ENCODE results near the gene PRKCA. TPM values are rescaled to one million over a fixed set of nuclear protein-coding genes. Genes with fewer than 3 reads are reported as not detected.

PRKCA gene
- total and polyA plus RNA-seq, 10 of the 15 experiments (the other 5 are each of a cell fraction or from before 2014, with no cell fraction given) = 0.11 to 14.6 (median 0.72) TPM

DNA sequence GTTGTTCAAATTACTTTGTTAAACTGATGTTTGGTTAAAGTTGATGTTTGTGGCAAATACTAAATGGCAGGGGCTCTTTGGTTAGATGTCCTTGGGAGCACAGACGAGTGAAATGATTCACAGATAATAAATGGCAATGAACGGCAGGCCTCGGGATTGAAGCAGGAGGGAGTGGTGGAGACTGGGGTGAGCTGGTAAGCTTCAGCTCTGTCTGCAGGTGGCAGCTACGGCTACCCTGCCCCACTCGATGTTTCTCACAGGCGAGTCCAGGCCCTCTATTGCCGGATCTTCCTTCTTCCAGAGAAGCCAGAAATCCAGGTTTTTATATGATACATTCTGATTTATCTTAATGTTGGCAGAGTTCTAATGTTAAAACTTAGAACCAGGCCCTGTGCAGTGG, 387.8 kb downstream of the PRKCA start (continued):
- TF ChIP-seq ZNF217 (IDR thresholded peaks at IDR 0.05) = no peak
- TF ChIP-seq RELA (IDR thresholded peaks at IDR 0.05; ENCODE audit: borderline replicate concordance, partially characterized antibody) = no peak
- no peak for TF ChIP-seq ETV6 (conservative IDR thresholded peaks at IDR 0.05 in 1 of 2, IDR thresholded peaks at IDR 0.05 in 1 of 2; ENCODE audit: borderline replicate concordance in 1 of 2, low read depth in 1 of 2)
- no peak for TF ChIP-seq NR2F1 (conservative IDR thresholded peaks at IDR 0.05)

DNA sequence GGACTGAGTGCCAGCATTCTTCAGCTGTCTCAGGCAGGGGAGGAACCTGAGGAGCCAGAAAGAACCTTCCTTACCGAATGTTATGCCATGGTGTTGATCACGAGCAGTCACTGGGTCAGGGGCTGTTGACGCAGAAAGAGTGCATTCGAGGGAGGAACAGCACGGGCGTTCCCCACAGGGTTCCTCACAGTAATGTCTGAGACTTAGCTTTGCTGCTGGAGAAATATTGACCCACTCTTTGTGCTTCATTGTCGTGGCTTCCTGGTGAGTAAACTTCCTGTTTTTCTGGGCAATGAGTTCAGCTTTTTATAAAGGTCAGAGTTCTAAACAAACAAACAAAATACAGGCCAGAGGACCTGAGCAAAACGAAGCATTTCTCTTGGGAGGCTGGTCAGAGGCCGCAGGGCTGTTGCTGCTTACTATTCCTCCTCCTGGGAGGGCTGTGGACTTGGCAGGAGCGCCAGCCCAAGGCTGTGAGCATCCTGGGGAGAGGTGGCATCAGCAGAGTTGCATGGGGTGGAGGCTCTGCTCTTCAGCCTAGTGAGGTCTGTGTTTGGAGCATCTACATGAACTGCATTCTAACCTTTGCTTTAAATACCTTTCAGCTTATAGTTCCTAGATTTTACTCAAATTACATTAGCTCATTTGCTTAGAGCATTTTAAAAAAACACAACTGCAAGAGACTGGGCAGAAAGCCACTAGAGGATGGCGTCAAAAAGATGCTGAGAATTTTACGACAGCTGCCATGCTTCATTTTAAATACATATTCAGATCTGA, 389.4 kb downstream of the PRKCA start:
- TF ChIP-seq NFYA (IDR thresholded peaks at IDR 0.05; ENCODE audit: borderline replicate concordance, low read depth, low read length) (no peak), NR2F1 (conservative IDR thresholded peaks at IDR 0.05) (peak; percentile 41; the same call in 1 of the 2 replicates)
- DNase-seq (ENCODE audit: low read depth, low spot score) (no peak), ATAC-seq (peak; percentile 27; the same call in 2 of the 3 replicates), FAIRE-seq (no peak)
- Histone ChIP-seq H3K27ac (ENCODE audit: control insufficient read depth, insufficient read depth) (no peak overlapping the region), H3K79me2 (ENCODE audit: control insufficient read depth, insufficient read depth, low read length) (no peaks in the 10 kb centered on the region), H3K27me3 (replicated peaks in 1 of 2; ENCODE audit: control insufficient read depth in 2 of 2, insufficient read depth in 2 of 2, low read length in 1 of 2) (no peaks in the 10 kb centered on the region), H3K9ac (ENCODE audit: control insufficient read depth, insufficient read depth, low read length) (no peak overlapping the region; the same call in 1 of the 2 replicates), H3K4me2 (ENCODE audit: control insufficient read depth, insufficient read depth) (no peak overlapping the region), H3K4me3 (no peak overlapping the region), H3K4me1 (ENCODE audit: control insufficient read depth, insufficient read depth, low read length) (peaks cover 4% of the 10 kb centered on the region; the same call in 1 of the 2 replicates), H3K9me3 (replicated peaks; ENCODE audit: control insufficient read depth, insufficient read depth, low read length) (no peaks in the 10 kb centered on the region; the same call in 2 of the 3 replicates), H2AFZ (ENCODE audit: control insufficient read depth, low read depth, low read length) (peak overlapping the region; percentile 20), H3K36me3 (ENCODE audit: control insufficient read depth in 2 of 2, insufficient read depth in 2 of 2, low read length in 1 of 2) (no peaks in the 10 kb centered on the region; a peak in 1 of 4 replicates), H4K20me1 (ENCODE audit: control insufficient read depth, insufficient read depth) (no peaks in the 10 kb centered on the region)
- ChIA-PET SMC1A (ENCODE audit: uncharacterized antibody, unreplicated experiment) (interaction anchor here (1.0 to 2.3 kb wide), 4 partner anchors 12 to 24 kb away, joined by 3 to 11 read pairs (median 6); no protein-coding TSS in a partner anchor), RAD21 (ENCODE audit: unreplicated experiment) (interaction anchor here (1.0 to 1.6 kb wide), 2 partner anchors 13 to 14 kb away, joined by 4 to 9 read pairs; no protein-coding TSS in a partner anchor), POLR2A (interaction anchor here (1.2 to 1.5 kb wide), 2 partner anchors 13 to 23 kb away, joined by 4 to 5 read pairs; no protein-coding TSS in a partner anchor), CTCF (interaction anchor here (0.5 to 1.8 kb wide), 6 partner anchors 13 to 217 kb away, joined by 3 to 4 read pairs (median 3); no protein-coding TSS in a partner anchor)
- intact Hi-C loops (cut with micrococcal nuclease; ENCODE audit: unreplicated experiment) (no loop called here), in situ Hi-C loops (cut with MboI) (no loop called here)
- WGBS (ENCODE audit: insufficient coverage, insufficient replicate concordance, low lambda C conversion rate, missing lambda C conversion rate) = 15% methylated on average over 12 of the region's 12 CpGs
- BruUV-seq (replicated peaks) = no TSS peak

All from GM12878 (cell line).